Activated CD8-positive, alpha-beta memory T cell treated with anti-CD3 and anti-CD28 coated beads for 1 hour (primary cell): ENCODE measurements around the gene ING3.

Source experiments
- DNase-seq, 2 donors: peaks; one replicate each; pipeline ENCODE4 v3.0.0-alpha.2; 2020; ENCODE audit warnings: low read depth in 1 of 2; ENCODE audit errors: extremely low read depth in 1 of 2

The ING3 gene

DNA sequence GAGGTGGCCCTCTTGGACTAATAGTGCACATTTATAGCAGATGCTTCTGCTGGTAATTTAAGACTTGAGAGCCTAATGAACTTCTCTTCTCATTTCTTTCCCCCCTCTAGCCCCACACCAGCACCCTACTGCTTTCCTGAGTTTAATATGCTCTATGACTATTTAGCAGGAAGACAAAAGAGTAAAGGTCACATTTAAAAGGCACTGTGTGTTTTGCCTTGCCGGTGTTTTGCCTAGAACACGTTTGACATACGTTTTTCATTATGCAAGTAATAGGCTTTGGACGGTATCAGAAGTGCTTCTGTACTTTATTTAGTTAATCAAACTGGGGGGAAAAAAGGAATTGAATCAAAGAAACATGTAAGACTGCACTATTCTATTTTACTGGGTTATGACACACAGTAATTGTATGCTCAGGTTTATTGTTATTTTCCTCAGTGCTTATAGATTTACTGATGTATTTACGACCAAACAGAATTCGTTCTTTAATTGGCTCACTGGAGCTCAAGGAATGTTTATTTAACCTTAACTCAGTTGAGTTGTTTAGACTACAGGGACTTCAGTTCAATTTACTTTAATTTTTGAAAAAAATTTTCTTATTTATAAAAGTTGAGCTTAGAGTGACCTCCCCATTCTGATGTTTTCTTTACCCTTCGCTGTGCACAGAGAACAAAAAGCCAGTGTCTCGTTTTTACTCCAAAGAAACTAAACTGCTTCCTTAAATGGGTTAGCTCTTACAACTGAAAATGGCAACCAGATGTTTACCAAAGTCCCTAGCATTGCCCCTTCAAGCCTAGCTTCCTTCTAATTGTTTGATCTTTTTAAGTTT, 73.3 kb downstream of the ING3 start:
- no peak for DNase-seq

DNA sequence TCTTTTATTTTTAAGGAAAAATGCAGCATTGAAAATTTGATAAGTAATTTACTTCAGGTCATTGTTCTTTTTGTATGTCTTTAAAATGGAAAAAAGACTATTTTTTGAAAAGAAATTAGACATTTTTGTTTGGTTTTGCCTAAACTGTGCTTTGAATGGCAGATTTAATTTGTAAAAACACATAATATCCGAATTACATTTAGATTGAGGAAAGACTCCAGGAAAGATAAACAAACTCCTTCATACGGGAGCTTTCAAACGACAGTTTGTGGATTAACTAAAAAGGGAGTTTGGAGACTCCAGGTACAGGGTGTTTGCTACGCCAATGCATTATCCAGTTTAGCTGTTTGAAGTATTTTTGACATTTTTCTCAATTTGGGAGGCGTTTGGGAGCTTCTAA, 74.0 kb downstream of the ING3 start:
- no peak for DNase-seq

DNA sequence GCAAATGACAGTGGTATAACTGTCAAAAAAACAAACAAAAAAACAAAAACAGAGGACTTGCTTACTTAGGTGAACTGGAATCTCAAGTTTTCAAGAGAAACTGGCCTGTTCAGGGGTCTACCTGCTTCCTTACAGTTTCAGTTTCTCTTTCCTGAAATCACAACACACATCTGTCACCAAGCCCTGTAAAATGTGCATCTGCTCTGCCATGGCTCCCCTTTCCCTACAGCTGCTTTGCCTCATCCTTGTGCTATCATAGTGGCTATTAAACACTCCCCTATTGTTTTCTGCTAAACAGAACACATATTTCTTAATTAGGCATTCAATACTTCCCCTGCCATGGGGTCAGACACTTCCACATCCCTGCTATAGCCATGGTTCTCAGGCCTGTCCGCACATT, 75.6 kb downstream of the ING3 start:
- no peak for DNase-seq

DNA sequence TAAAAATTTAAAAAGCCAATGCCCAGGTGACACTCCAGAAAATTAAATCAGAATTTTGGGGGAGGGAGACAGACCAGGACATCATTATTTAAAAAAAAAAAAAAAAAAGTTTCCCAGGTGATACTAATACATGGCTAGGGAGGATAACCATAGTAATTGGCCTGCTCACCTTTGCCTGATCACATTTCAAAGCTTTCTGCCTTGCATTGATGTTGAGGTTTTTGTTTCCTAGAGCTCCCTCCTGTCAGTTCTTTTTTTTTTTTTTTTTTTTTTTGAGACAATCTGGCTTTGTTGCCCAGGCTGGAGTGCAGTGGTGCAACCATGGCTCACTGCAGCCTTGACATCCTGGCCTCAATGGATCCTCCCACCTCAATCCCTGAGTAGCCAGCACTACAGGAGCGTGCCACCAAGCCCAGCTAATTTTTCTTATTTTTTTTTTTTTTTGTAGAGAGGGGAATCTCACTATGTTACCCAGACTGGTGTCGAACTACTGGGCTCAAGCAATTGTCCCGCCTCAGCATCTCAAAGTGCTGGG, 76.1 kb downstream of the ING3 start:
- DNase-seq: no peak
